SHP77 (cell line): Measurements from ENCODE around the gene PPP1R3A.
"Not testable (repeated sequence)": the region's sequence is repeated elsewhere in the genome, so short reads cannot be mapped to it uniquely, and the experiment has no call there.

ENCODE experiments used
- DNase-seq, 2 experiments: peaks; one replicate each; lab custom pipeline; 2025; lab: John Stamatoyannopoulos, UW

Gene PPP1R3A, protein sequence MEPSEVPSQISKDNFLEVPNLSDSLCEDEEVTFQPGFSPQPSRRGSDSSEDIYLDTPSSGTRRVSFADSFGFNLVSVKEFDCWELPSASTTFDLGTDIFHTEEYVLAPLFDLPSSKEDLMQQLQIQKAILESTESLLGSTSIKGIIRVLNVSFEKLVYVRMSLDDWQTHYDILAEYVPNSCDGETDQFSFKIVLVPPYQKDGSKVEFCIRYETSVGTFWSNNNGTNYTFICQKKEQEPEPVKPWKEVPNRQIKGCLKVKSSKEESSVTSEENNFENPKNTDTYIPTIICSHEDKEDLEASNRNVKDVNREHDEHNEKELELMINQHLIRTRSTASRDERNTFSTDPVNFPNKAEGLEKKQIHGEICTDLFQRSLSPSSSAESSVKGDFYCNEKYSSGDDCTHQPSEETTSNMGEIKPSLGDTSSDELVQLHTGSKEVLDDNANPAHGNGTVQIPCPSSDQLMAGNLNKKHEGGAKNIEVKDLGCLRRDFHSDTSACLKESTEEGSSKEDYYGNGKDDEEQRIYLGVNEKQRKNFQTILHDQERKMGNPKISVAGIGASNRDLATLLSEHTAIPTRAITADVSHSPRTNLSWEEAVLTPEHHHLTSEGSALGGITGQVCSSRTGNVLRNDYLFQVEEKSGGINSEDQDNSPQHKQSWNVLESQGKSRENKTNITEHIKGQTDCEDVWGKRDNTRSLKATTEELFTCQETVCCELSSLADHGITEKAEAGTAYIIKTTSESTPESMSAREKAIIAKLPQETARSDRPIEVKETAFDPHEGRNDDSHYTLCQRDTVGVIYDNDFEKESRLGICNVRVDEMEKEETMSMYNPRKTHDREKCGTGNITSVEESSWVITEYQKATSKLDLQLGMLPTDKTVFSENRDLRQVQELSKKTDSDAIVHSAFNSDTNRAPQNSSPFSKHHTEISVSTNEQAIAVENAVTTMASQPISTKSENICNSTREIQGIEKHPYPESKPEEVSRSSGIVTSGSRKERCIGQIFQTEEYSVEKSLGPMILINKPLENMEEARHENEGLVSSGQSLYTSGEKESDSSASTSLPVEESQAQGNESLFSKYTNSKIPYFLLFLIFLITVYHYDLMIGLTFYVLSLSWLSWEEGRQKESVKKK

DNA sequence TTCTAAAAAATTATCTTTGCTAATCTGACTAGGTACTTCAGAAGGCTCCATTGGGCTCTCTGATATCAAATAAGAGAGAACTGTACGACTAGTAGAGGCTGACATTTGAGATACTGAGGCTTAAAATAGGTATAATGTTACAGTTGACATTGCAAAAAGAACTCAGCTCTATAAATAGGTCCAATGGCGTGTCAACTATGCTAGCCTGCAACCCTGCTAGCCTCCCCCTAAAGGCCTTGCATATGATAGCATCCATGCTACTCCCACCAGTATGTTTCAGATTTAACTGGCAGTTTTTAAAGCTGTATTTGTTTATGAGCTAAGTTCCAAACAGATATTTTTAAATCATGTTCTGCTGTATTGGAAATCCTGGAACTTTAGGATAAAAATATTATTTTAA is at the start of gene PPP1R3A:
Gene PPP1R3A (minus strand): TSS at position 64 of the 400 bp plus-strand sequence. CDS start 13 bp downstream, at position 51.
- peak in 1 of 2 experiments; percentile 4 for DNase-seq

DNA sequence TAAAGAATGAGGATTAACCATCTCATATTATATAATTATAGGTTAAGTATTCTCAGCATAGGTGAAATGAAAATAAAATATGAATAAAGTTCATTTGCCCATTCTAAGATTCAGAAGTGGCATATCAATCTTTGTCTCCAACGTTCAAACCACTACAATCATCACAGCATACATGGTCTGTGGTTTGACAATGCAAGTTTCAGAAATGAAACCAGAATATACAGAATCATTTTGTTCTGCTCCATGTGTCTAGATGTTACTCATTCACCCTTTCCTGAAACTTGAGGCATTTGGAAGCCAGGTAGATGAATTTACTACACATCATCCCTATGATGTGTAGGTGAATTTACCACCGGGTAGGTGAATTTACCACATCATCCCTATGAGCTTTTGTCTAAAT is 44.5 kb upstream of the PPP1R3A start:
- DNase-seq = no peak

DNA sequence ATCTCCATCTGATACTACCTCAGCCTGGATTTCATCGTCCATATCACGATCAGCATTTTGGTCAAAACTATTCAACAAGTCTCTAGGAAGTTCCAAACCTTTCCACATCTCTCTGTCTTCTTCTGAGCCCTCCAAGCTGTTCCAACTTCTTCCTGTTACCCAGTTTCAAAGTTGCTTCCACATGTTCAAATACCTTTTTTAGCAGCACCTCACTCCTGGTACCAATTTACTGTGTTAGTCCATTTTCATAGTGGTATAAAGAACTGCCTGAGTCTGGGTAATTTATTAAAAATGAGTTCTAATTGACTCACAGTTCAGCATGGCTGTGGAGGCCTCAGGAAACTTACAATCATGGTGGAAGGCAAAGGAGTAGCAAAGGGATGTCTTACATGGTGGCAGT is 41.1 kb upstream of the PPP1R3A start:
- DNase-seq = no peak

DNA sequence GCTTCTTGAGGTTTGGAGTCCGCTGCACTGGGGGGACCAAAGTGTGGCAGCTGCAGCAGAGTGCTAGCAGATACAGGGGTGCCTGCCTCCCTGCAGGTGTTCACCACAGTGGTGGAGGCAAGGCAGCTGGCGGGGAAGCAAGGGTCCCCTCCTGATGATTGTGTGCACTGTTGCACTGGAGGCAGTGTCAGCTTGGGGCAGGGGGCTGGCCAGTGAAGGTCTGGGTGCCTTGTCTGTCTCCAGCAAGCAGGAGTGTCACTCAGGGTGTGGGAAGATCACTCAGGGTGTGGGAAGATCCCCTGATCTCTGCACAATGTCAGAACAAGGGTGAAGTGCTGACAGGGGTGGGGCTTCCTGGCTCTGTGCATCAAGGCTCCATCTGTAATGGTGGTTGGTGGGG is 36.3 kb upstream of the PPP1R3A start:
- DNase-seq = no peak

DNA sequence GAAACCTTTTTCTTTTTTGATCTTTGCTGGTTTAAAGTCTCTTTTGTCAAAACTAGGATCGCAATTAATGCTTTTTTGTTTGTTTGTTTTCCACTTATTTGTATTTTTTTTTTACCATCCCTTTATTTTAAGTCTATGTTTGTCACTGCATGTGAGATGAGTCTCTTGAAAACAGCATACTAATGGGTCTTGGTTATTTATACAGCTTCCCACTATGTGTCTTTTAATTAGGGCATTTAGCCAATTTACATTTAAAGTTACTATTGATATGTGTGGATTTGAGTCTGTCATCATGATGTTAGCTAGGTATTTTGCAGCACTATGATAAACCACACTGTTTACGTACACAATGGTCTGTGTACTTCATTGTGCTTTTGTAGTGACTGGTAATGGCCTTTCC is 34.7 kb upstream of the PPP1R3A start:
- no peak for DNase-seq

DNA sequence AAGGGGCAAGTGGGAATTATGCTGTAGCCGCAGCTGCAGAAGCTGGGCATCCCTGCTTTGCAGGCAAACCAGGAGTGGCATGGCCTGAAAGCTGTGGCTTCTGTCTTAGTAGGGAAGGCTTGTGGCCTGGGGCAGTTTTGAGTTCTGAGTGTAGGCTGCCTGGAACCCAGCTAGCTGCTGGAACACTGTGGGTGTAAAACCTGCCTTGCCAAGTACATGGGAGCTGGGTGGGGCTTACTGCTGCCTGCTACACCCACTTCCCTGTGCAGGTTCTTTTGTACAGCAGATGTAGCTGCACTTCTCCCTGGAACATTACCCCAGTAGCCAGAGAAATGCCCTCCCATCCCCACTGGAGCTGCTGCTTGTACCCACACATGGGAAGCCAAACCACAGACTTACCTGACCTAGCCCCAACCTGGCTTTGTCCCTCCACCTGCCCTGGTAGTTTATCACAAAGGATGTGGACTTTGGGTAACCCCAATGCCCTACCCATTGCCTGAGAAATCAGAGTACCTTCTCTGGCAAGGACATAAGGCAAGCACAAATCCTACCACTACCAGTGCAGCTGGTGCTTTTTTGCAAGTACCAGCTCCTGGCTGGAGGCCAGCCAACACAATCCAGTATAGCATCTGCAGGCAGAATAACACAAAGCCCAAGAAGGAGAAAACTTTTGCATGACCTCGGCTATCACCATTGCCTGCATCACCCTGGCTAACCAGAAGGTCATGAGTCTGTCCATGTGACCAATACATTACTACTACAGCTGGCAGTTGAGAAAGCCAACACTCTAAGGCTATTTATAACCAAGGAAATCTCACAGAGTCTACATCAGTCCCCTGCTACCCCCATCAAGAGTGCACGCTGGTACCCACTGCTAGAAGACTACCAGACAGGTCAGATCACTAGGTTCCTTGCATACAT is 26.5 kb upstream of the PPP1R3A start:
- DNase-seq = peak in 1 of 2 experiments; percentile 35

DNA sequence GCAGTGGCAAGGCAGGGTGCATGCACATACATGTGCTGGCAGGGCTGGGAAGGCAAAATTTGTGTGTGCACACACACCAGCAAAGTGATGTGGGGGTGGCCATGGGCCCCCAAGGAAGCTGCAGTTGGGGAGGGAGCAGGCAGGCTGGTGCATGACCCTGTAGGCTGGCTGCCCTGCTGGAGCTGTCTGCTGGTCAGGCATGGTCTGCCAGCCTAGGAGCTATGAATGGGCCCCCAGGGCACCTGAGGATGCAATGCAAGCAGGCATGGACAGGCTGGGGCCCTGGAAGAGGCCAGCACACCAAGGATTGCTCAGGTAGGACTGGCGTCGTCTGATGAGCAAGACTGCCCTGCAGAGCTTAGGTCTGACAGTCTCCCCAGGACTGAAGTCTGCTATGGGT is 18.2 kb upstream of the PPP1R3A start:
- no peak for DNase-seq

DNA sequence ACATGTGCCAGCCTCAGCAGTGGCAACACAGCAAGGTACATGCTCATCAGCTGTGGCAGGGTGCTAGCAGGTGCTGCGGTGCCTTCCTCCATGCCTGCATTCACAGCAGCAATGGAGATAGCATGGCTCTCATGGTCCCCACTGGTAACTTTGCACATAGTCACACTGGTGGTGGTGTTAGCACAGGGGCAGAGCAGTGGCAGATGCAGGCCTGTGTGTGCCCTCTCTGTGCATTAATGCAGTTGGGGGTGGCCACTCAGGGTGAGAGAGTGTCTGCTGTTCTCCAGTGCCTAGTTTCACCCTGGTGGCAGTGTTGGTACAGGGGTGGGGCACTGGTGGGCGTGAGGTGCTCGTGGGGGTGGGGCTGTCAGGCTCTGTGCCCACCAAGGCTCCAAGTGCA is 17.7 kb upstream of the PPP1R3A start:
- no peak for DNase-seq

DNA sequence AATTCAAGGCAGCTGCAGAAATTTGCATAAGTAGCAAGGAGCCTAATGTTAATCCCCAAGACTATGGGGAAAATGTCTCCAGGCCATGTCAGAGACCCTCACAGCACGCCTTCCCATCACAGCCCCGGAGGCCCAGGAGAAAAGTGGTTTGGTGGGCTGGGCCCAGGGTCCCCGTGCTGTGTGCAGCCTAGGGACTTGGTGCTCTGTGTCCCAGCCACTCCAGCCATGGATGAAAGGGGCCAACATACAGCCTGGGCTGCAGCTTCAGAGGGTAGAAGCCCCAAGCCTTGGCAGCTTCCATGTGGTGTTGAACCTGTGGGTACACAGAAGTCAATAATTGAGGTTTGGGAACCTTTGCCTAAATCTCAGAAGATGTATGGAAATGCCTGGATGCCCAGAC is 10.6 kb upstream of the PPP1R3A start:
- not testable (repeated sequence) for DNase-seq

DNA sequence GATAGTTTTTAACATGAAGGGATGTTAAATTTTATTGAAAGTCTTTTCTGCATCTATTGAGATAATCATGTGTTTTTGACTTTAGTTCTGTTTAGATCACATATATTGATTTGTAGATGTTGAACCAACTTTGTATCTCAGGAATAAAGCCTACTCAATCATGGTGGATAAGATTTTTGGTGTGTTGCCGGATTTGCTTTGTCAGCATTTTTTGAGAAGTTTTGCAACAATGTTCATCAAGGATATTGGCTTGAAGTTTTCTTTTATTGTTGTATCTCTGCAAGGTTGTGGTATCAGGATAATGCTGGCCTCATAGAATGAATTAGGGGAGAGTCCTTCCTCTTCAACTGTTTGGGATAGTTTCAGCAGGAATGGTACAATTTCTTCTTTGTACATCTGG is 9.3 kb upstream of the PPP1R3A start:
- DNase-seq = no peak

DNA sequence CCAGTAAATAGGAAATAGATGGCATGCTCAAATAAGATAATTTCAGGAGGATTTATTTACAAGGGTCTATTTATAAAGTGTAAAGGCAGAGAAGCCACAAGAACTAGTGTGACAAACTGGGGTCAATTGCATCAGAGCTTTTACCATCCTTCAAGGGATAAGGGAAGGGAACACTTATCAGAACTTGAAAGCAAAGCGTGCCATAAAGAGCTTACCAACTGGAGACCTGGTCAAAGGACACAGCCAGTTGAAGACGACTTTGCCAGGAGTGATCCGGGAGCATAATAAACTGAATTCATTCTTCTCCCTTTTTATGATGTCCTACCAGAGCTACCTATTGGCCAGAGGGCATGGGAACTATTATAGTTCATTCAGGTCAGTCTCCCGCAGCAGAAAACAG is 3.2 kb upstream of the PPP1R3A start:
- no peak for DNase-seq

DNA sequence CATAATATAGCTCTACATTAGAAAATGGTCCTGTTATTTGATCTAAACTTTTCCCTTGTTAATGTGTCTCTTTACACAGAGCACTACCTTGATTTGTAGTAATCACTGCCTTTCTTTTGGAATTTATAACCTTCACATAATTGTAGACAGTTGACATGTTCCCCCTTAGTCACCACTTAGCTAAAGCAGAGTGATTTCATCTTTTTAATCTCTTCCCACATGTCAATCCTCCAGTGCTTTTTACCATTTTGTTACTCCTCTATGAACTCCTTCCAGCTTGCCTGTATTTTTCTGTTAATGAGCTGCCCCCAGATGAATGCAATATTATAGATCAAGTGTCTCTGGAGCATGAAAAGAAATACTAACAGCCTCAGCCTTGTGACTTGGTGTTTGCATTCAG is 2.6 kb upstream of the PPP1R3A start:
- DNase-seq = no peak

DNA sequence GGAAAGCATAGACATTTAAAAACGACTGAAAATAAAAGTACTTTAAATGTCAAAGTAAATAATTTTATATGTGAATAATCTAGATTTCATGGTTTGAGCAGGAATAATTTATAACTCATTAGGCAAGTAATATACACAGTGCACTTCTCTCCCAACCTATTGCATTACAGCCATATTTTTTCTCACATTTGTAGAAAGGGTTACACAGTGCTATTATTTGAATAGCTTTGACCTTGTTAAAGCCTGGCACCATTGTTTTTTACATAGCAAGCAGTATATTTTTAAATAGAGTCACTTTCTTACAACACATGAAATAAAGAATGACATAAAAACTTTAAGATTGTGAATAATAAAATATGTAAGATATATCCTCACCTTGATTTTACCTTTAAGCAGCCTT is 969 bp downstream of the PPP1R3A start:
- DNase-seq = no peak

DNA sequence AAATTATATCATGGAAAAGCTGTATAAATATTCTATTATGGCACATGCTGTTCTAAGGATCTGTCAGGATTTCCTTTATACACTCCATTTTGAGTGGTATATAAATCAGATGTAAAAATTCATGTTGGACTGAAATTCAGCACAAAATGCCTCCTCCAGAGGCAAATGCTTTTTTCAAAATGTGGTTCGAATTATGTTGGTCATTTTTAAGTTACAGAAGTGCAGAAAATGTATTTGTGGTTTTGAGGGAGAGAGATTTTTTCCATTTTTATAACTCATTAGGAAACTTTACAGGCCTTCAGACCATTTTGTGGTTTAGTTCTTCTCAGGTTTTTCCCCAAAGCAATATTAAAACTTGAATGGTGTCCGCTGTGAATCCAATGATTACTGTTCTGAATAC is 2.9 kb downstream of the PPP1R3A start:
- DNase-seq = no peak

DNA sequence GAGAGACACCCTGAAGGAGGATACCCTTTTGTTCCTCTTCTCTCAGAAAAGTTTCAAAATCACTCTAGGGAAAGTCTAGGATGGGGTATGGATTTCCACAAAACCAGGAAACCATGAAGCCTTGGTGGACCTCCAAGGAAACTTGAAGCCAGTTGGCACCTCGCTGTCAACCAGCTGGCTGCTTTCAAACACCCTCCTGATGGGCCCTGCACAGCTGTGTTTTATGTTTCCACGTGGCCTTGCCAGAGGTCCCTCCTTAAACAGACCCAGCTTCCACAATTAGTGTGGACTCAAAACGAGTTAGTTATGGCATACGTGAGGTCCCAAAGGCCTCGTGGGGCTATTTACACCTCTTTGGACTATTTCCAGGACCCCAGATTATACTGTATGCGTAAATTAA is 5.9 kb downstream of the PPP1R3A start:
- no peak for DNase-seq

DNA sequence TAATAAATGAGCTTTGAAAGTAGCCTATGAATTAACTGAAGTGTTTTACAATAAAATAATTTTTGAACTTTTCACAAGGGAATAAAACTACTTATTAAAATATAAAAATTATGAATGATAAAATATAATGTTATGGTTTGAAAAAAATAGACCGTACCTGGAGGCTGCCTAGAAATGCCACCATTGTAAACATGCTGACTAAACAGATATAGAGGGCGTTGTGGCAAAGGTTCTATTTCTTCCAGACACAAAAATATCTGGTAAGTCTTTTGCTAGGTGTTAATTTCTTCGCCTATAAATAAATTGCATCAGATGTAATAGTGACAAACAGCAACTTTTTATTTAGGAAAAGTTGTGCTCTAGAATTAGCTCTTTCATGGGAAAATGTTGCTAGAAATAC is 11.2 kb downstream of the PPP1R3A start:
- no peak for DNase-seq

DNA sequence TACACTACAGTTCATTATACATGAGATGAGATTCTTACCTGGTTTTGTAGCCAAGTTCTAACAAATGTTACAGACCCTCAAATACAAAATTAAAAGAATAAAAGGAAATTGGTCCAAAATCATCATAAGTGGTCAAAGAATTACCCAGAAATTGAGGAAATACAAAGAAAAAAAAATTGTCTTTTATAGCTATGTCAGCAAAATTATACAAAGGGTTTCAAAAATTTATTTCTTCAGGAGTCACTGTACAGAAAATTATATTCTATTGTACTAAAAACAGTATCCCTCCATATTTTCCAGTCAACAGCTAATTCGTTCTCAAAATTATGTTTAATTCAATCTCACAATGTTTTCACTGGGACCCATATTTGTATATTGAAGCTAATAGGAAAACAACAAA is 14.3 kb downstream of the PPP1R3A start:
- no peak for DNase-seq

DNA sequence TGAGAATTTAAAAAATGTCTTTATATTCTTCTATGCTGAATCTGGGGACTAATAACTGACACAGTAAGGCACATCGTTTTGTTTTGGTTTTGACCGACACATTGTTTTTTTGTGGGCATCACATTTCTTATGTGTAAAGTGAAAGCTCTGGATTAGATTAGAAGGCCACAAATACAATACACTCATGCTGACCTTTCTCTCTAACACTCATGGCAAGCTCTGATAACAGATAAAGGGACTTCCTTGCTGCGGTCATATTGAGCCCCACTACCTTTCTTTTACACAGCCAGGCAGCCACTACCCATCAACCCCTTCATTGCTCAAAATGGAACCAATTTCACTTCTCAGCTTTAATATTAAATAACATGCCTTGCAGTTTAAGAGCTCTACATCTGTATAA is 26.0 kb downstream of the PPP1R3A start:
- DNase-seq = no peak

DNA sequence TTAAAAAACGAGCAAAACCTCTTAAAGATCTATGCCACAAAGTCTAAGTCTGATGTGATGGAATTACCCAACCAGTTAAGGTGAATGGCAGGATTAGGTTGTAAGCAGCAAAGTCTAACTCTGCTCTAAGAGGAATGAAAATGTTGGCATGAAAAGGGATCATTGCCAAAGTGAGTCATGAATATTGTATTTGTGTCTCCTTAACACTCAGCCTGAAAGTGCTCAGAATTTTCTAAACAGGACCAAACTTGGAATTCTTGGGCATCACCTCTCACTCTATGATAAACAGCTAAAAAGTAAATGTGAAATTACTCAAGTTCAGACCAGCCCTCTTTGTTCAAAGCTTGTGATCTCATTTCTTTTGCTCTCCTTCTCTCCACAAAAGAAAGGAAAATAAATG is 27.0 kb downstream of the PPP1R3A start:
- DNase-seq = no peak

DNA sequence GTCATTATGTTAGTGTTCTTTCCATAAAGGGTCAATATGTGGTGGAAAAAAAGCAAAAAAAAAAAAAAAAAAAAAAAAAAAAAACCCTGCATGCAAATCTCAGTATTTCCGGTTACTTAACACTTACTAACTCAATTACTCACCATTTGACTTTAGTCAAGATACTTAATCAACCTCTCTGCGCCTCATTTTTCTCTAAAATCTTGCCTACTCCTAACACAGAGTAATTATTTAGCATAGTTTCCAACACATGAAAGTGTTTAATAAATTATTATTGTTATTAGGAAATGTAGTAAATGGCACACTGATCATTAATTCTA is 27.8 kb downstream of the PPP1R3A start:
- no peak for DNase-seq

DNA sequence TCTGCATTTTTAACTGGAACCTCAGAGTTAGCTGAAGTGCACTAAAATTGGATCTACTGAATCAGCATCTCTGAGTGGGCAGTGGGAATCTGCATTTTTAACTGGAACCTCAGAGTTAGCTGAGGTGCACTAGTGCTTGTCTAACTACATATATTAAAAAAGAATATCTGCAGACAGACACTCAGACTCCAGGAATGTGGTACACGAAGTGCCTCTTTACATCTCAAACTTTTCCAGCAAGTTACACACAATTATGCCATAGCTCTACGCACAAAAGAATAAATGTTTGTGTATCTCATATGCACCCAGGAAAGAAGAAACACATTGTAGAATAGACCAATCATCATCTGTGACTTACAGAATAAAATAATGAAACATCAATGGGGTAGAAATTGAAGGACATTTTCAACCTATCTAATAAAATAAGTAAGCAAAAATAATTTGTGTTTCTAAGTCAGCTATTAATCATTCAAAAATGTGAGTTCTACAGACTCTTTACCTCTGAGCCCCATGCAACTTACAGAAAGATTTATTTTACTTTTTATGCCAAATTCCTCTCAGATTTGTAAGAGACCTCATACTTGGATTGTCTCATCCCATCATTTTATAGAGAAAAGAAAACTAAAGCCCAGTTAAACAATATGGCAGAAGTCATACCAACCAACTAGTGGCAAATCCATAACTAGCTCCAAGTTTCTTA is 28.3 kb downstream of the PPP1R3A start:
- no peak for DNase-seq
